ENCODE data around the gene WASF3.
A peak's percentile ranks its signal among the peaks of the same experiment; 100 is the strongest.

Gene WASF3

GRCh38 chr13:26673890-26674289, 116.4 kb downstream of the WASF3 start:
- TF ChIP-seq POLR2AphosphoS5 (IDR thresholded peaks at IDR 0.05; ENCODE audit: low read depth, low read length): no peak

DNA sequence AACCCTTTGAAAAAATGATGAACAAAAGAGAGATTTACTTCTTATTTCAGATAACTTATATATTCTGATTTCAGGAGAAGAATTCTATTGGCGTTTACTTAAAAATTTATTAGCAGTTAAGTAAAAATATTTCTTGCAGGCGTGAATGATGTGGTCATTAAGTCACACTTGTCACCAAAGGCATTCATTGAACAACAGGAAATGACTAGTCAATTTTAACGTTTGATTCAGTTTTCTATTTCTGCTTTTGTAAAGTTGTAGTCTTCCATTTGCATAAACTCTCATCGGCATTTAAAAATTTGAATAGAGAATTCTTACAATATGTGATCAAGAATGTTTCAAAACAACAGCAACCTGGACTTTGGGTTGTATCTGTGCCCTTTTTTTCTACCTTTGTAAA, 119.7 kb downstream of the WASF3 start:
- TF ChIP-seq POLR2AphosphoS5 (IDR thresholded peaks at IDR 0.05; ENCODE audit: low read depth, low read length) (no peak), SIN3A (IDR thresholded peaks at IDR 0.05; ENCODE audit: borderline replicate concordance, insufficient read depth, low read length) (no peak), FOXP2 (optimal IDR thresholded peaks at IDR 0.05; ENCODE audit: borderline replicate concordance, extremely low read depth, extremely low read length, insufficient read depth) (no peak), TAF1 (IDR thresholded peaks at IDR 0.05; ENCODE audit: borderline replicate concordance, insufficient read depth, low read length) (no peak)
- TF ChIP-seq, protein P1, sequence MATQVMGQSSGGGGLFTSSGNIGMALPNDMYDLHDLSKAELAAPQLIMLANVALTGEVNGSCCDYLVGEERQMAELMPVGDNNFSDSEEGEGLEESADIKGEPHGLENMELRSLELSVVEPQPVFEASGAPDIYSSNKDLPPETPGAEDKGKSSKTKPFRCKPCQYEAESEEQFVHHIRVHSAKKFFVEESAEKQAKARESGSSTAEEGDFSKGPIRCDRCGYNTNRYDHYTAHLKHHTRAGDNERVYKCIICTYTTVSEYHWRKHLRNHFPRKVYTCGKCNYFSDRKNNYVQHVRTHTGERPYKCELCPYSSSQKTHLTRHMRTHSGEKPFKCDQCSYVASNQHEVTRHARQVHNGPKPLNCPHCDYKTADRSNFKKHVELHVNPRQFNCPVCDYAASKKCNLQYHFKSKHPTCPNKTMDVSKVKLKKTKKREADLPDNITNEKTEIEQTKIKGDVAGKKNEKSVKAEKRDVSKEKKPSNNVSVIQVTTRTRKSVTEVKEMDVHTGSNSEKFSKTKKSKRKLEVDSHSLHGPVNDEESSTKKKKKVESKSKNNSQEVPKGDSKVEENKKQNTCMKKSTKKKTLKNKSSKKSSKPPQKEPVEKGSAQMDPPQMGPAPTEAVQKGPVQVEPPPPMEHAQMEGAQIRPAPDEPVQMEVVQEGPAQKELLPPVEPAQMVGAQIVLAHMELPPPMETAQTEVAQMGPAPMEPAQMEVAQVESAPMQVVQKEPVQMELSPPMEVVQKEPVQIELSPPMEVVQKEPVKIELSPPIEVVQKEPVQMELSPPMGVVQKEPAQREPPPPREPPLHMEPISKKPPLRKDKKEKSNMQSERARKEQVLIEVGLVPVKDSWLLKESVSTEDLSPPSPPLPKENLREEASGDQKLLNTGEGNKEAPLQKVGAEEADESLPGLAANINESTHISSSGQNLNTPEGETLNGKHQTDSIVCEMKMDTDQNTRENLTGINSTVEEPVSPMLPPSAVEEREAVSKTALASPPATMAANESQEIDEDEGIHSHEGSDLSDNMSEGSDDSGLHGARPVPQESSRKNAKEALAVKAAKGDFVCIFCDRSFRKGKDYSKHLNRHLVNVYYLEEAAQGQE (IDR thresholded peaks at IDR 0.05; ENCODE audit: insufficient read depth in 1 of 2, low read depth in 2 of 2, low read length in 2 of 2): no peak

DNA sequence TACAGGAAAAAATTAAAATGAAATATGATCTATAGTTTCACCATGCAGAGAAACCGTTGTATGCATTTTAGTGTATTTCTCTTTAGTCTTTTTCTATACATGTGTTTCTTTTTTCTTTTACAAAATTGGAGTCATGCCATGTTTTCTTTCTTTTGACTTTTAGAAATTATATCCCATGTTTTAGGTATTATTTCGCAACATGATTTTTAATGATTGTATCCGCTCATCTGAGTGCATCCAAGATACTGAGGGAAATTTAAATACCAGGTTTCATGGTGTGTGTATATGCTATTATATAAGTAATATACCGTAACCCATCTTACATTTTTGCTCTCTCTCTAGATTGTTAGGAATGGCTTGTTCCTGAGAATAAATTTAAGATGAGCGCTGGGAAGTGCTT, 120.8 kb downstream of the WASF3 start:
- TF ChIP-seq, protein P1 (IDR thresholded peaks at IDR 0.05; ENCODE audit: insufficient read depth in 1 of 2, low read depth in 2 of 2, low read length in 2 of 2): no peak
- no peak for TF ChIP-seq FOXP2 (optimal IDR thresholded peaks at IDR 0.05; ENCODE audit: borderline replicate concordance, extremely low read depth, extremely low read length, insufficient read depth)
- TF ChIP-seq SIN3A (IDR thresholded peaks at IDR 0.05; ENCODE audit: borderline replicate concordance, insufficient read depth, low read length): no peak
- TF ChIP-seq TAF1 (IDR thresholded peaks at IDR 0.05; ENCODE audit: borderline replicate concordance, insufficient read depth, low read length): no peak

DNA sequence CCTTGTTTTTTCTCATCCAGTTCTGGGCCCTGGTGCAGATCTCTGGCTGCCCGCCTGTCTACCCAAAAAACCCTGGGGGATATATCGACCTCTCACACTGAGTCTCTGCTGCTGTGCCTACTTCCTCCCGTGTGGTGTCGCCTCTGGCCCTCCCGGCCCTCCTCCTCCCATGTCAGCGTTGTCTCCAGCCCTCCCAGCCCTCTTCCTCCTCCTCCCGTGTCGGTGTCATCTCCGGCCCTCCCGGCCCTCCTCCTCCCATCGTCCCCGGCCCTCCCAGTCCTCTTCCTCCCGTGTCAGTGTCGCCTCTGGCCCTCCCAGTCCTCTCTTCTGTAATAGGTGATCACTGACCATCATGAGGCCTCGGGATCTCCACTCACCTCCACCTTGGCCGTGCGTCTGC, 121.3 kb downstream of the WASF3 start:
- TF ChIP-seq FOXP2 (optimal IDR thresholded peaks at IDR 0.05; ENCODE audit: borderline replicate concordance, extremely low read depth, extremely low read length, insufficient read depth): peak; percentile 41
- TF ChIP-seq SIN3A (IDR thresholded peaks at IDR 0.05; ENCODE audit: borderline replicate concordance, insufficient read depth, low read length): no peak
- no peak for TF ChIP-seq TAF1 (IDR thresholded peaks at IDR 0.05; ENCODE audit: borderline replicate concordance, insufficient read depth, low read length)

DNA sequence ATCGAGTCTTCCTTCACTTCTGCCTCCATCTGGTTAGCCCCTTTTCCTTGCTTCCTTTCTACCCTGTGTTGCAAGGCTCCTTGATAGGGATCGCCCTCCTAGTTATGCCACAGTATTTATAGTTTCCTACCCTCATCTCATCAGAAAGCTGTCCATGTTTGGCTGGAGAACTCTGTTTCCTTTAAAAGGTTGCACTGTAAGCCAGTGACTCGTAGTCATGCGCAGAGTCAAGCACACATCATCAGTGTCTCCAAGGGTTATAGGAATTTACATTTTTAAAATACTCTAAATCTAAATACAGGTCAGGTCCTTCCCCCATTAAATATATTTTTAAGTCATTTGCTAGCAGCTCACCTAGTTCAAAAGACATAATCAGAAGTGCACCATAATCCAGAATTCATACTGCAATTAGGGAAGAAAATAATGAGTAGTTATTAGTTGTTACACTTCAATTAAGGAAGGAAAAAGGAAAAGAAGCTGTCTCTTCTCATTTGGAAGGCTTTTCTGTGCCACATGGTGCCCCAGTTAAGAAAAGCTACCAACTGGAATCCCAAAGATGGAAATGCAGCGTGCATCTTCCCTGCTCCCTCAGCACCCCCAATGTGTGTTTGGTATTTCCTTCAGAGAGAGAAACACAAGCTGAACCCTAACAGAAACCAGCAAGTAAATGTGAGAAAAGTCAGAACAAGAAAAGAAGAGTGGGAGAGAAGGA, 122.1 kb downstream of the WASF3 start:
- TF ChIP-seq, protein P1 (IDR thresholded peaks at IDR 0.05; ENCODE audit: insufficient read depth in 1 of 2, low read depth in 2 of 2, low read length in 2 of 2): no peak
- no peak for TF ChIP-seq FOXP2 (optimal IDR thresholded peaks at IDR 0.05; ENCODE audit: borderline replicate concordance, extremely low read depth, extremely low read length, insufficient read depth)
- TF ChIP-seq TAF1 (IDR thresholded peaks at IDR 0.05; ENCODE audit: borderline replicate concordance, insufficient read depth, low read length): no peak
- no peak for TF ChIP-seq SIN3A (IDR thresholded peaks at IDR 0.05; ENCODE audit: borderline replicate concordance, insufficient read depth, low read length)
- TF ChIP-seq POLR2AphosphoS5 (IDR thresholded peaks at IDR 0.05; ENCODE audit: low read depth, low read length): no peak

DNA sequence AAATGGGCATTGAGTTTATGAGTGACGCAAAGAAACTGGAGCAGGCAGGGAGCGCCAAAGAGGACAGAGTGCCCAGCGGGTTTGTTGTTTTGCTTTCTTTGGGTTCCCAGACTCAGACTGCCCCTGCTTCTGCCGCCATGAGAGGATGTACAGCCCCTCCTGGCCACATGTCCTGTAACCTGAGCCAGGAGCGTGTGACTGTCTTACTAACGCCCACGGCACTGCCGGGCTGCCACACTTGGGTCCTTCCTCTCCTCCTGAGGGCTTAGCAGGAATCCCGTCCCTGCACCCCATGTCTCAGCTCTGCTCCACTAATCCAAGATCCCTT, 122.6 kb downstream of the WASF3 start:
- TF ChIP-seq, protein P1 (IDR thresholded peaks at IDR 0.05; ENCODE audit: insufficient read depth in 1 of 2, low read depth in 2 of 2, low read length in 2 of 2): no peak
- TF ChIP-seq SIN3A (IDR thresholded peaks at IDR 0.05; ENCODE audit: borderline replicate concordance, insufficient read depth, low read length) (no peak), POLR2AphosphoS5 (IDR thresholded peaks at IDR 0.05; ENCODE audit: low read depth, low read length) (no peak), TAF1 (IDR thresholded peaks at IDR 0.05; ENCODE audit: borderline replicate concordance, insufficient read depth, low read length) (no peak), FOXP2 (optimal IDR thresholded peaks at IDR 0.05; ENCODE audit: borderline replicate concordance, extremely low read depth, extremely low read length, insufficient read depth) (no peak)
